Activated T-cell treated with anti-CD3 and anti-CD28 coated beads, Interleukin-2, amount 50 U/mL, for 48 hours (primary cell): Measurements from ENCODE around the gene MRPL39.
"Not testable (repeated sequence)": the region's sequence is repeated elsewhere in the genome, so short reads cannot be mapped to it uniquely, and the experiment has no call there.

Experiments used
- DNase-seq, 2 experiments: peaks; one replicate each; pipeline ENCODE4 v3.0.0-alpha.2; 2020

Gene MRPL39

GRCh38 chr21:25607151-25608043, at the start of gene MRPL39:
MRPL39 (minus strand) TSS chr21:25607481; CDS start chr21:25607475, 6 bp downstream.
- peak; percentile 92 to 94 for DNase-seq

GRCh38 chr21:25656412-25656811, 49.1 kb upstream of the MRPL39 start:
- DNase-seq, result no peak

- no peak for DNase-seq
Observed at GRCh38 chr21:25649146-25649545, 41.9 kb upstream of the MRPL39 start.

GRCh38 chr21:25647647-25648046, 40.4 kb upstream of the MRPL39 start:
- DNase-seq, result no peak

GRCh38 chr21:25646474-25646873, 39.2 kb upstream of the MRPL39 start:
- no peak for DNase-seq

- no peak for DNase-seq
Observed at GRCh38 chr21:25643486-25643885, 36.2 kb upstream of the MRPL39 start.

- DNase-seq, result no peak
Observed at GRCh38 chr21:25640943-25641292, 33.6 kb upstream of the MRPL39 start.

- peak; percentile 25 to 38 for DNase-seq
Observed at GRCh38 chr21:25640202-25640942, 33.1 kb upstream of the MRPL39 start.

GRCh38 chr21:25639551-25640201, 32.4 kb upstream of the MRPL39 start:
- peak; percentile 59 to 70 for DNase-seq

GRCh38 chr21:25638660-25639550, 31.6 kb upstream of the MRPL39 start, which contains the start of gene JAM2:
JAM2 (plus strand) TSS chr21:25639258; CDS start chr21:25639822, 564 bp downstream.
- peak; percentile 45 to 65 for DNase-seq

- no peak for DNase-seq
Observed at GRCh38 chr21:25637851-25638659, 30.8 kb upstream of the MRPL39 start.

- no peak for DNase-seq
Observed at GRCh38 chr21:25636727-25637126, 29.4 kb upstream of the MRPL39 start.

GRCh38 chr21:25635310-25635709, 28.0 kb upstream of the MRPL39 start:
- peak in 1 of 2 experiments; percentile 23 for DNase-seq

- no peak for DNase-seq
Observed at GRCh38 chr21:25632296-25632695, 25.0 kb upstream of the MRPL39 start.

GRCh38 chr21:25626757-25627156, 19.5 kb upstream of the MRPL39 start:
- DNase-seq, result no peak

GRCh38 chr21:25625776-25626555, 18.7 kb upstream of the MRPL39 start:
- DNase-seq, result not testable (repeated sequence)

GRCh38 chr21:25625036-25625435, 17.8 kb upstream of the MRPL39 start:
- no peak for DNase-seq

- DNase-seq, result no peak
Observed at GRCh38 chr21:25624511-25624910, 17.2 kb upstream of the MRPL39 start.

GRCh38 chr21:25619198-25619597, 11.9 kb upstream of the MRPL39 start:
- DNase-seq, result no peak

GRCh38 chr21:25615880-25616279, 8.6 kb upstream of the MRPL39 start:
- no peak for DNase-seq

- DNase-seq, result no peak
Observed at GRCh38 chr21:25614441-25614840, 7.2 kb upstream of the MRPL39 start.
